COLO668 (cell line): ENCODE measurements around the gene ZPBP.

Experiments used
- DNase-seq: peaks from one replicate; lab custom pipeline; 2025; ENCODE audit not compliant: unreplicated experiment; lab: John Stamatoyannopoulos, UW

The ZPBP gene, protein sequence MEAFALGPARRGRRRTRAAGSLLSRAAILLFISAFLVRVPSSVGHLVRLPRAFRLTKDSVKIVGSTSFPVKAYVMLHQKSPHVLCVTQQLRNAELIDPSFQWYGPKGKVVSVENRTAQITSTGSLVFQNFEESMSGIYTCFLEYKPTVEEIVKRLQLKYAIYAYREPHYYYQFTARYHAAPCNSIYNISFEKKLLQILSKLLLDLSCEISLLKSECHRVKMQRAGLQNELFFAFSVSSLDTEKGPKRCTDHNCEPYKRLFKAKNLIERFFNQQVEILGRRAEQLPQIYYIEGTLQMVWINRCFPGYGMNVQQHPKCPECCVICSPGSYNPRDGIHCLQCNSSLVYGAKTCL

GRCh38 chr7:50092579-50093491 lies at the start of gene ZPBP:
Gene ZPBP (minus strand): TSS chr7:50093246. CDS start chr7:50093194, 52 bp downstream.
- peak; percentile 26 for DNase-seq

- no peak for DNase-seq
Observed at GRCh38 chr7:50142425-50143017, 49.5 kb upstream of the ZPBP start.

DNA sequence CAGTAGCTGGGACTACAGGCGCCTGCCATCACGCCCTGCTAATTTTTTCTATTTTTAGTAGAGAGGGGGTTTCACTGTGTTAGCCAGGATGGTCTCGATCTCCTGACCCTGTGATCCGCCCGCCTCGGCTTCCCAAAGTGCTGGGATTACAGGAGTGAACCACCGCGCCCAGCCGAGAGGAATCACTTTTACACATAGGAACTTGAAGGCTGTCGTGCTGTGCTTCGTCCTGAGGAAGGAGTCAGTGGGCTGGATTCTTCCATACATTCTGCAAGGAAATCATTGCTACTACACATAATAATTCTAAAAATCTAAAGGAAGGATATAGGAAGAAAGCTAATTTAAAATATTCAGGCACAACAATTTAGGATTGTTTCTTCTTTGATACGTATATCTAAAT lies 48.8 kb upstream of the ZPBP start:
- no peak for DNase-seq

DNA sequence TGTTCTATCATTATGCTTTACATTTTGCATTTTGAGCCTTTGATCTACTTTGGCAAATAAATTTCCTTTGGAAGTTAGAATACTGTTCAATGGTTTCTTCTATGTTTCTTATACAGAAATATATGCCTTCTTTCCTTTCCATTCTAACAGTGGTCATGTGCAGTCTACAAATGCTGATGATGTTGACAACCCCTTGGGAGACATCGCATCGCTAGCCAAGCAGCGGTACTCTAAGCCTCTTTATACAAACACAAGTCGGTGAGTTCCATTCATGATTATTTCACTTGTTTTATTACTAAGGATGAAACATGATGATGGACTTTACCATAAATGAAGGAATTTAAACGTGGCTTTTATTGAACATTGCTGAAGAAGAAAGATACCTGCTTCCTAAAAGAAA lies 48.1 kb upstream of the ZPBP start:
- no peak for DNase-seq

DNA sequence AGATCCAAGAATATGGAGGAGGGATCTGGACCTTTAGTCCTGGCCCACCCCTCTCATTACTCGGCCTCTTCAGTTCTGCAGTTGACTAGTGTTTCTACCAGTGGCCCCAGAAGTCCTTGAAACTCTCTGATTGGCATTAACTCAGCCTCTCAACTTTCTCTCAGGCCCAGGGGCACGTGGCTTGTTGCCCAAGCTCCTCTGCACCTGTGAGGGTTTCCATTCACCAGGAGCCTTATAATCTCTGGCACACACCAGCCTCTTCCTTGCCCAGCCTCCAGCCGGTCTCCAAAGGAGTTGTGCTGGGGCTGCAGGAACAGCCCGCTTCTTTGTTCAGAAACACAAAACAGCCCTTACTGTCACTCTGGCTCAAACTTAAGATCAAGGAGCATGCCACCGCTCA lies 47.6 kb upstream of the ZPBP start:
- DNase-seq, result no peak

- no peak for DNase-seq
Observed at GRCh38 chr7:50138101-50138500, 45.1 kb upstream of the ZPBP start.

DNA sequence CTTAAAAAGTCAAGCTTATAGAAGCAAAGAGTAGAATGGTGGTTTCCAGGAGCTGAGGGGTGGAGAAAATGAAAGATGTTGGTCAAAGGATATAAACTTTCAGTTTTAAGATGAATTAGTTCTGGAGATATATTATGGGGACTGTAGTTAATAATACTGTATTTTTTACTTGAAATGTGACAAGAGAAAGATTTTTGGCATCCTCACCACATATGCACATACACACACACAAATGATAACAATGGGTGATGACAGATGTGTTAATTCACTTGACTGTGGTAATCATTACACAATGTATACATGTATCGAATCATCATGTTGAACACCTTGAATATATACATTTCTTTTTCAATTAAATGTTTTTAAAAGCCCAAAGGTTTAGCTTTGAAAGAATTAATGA lies 32.7 kb upstream of the ZPBP start:
- no peak for DNase-seq

GRCh38 chr7:50121286-50121685 lies 28.2 kb upstream of the ZPBP start:
- no peak for DNase-seq

DNA sequence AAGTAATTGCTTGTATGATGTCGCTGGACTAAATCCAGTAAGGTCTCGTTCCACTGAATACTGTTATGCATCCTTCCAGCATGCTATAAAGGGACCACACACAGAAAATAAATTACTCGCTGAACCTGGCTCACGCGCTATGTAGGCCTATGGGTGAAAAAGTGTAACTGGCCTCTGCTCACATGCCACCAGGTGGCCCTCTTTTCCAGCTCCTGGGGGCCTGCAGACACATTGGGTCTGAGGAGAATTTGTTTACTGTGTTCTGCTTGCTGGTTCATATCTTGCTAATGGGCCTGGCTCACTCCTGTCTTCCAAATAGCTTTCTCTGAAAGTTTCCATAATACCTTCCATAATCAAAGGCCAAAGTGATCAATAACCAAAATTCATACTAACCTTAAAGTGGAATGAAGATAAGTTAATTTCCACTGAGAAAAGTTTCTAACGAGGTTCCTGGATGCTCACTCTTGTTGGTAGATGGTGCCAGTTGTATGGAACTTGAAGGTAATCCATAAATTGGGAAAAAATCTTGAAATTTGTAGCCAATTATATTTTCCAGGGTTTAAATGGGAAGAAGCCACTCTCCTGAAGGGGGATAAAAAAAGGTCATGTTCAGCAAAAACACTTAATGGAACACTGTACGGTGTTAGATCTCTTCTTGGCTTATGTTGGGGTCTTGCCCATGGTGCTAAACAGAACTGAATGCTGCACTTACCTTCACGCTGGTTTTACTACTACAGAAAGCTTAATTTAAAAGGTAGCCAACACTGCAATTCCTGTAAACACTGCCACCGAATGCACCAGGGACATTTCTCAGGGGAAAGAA lies 27.0 kb upstream of the ZPBP start:
- DNase-seq, result no peak

- DNase-seq, result no peak
Observed at GRCh38 chr7:50112250-50112649, 19.2 kb upstream of the ZPBP start.

GRCh38 chr7:50101873-50102272 lies 8.8 kb upstream of the ZPBP start:
- DNase-seq, result no peak

GRCh38 chr7:50095634-50096033 lies 2.6 kb upstream of the ZPBP start:
- DNase-seq, result no peak

DNA sequence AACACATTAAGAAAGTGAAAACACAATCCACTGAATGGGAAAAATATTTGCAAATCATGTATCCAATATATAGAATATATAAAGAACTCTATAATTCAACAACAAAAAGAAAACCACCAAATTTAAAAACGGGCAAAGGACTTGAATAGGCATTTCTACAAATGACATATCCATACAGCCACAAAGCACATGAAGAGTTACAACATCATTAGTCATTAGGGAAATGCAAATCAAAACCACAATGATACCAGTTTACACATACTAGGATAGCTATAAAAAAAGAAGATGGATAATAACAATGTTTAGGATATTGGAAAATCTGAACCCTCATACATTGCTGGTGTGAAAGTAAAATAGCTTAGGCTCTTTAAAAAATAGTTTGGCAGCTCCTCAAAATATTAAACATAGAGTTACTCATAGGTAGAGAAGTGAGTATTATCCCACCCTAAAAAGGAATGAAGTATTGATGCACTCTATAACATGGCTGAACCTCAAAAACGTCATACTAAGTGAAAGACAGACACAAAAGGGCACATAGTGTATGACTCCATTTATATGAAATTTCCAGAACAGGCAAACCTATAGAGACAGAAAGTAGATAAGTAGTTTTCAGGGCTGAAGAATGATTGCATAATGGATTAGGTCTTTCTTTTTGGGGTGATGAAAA lies 4.5 kb downstream of the ZPBP start:
- no peak for DNase-seq

DNA sequence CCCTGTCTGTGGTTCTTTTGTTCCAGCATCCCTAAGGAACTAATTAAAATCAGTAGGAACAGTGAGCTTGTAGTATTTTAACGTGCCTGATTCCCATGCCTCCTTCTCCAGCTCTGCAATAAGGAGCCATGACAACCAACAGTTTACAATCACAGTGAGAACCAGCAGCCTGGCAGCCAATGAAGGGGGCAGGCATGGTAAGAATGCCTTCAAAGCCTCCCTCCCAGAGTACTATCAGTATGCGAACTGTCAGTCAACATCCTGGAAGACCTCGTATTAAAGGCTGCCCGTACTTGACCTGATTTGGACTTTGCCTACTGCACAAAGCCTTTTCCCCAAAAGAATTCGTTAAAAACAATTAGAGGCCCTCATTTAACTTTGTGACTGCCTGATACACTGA lies 7.7 kb downstream of the ZPBP start:
- no peak for DNase-seq

DNA sequence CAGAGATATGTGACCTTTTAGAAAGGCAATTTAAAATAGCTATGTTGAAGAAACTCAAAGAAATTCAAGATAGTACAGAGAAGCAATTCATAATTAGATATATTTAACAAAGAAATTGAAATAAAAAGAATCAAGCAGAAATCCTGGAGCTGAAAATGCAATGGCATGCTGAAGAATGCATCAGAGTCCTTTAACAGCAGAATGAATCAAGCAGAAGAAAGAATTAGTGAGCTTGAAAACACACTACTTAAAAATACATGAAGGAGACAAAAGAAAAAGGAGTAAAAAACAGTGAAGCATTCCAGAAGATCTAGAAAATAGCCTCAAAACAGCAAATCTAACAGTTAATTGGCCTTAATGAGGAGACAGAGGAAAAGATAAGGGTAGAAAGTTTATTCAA lies 20.0 kb downstream of the ZPBP start:
- DNase-seq, result no peak

DNA sequence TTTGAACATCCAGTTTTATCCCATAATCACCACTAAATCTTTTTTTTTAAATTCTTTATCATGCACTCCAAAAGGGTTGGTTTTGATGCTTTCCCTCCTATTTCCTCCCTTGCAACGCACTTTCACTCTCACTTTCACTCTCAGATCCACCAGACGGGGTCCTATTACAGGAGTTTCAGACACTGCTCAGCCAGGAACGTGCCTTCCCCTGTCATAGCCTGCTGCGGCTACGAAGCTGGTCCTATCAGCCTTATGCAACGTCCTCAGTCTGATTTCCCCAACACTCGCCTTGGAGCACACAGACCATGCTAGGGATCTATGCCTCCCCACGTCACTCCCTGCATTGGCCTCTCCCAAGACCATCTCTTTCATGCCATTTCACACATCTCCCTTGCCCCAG lies 23.4 kb downstream of the ZPBP start:
- no peak for DNase-seq

DNA sequence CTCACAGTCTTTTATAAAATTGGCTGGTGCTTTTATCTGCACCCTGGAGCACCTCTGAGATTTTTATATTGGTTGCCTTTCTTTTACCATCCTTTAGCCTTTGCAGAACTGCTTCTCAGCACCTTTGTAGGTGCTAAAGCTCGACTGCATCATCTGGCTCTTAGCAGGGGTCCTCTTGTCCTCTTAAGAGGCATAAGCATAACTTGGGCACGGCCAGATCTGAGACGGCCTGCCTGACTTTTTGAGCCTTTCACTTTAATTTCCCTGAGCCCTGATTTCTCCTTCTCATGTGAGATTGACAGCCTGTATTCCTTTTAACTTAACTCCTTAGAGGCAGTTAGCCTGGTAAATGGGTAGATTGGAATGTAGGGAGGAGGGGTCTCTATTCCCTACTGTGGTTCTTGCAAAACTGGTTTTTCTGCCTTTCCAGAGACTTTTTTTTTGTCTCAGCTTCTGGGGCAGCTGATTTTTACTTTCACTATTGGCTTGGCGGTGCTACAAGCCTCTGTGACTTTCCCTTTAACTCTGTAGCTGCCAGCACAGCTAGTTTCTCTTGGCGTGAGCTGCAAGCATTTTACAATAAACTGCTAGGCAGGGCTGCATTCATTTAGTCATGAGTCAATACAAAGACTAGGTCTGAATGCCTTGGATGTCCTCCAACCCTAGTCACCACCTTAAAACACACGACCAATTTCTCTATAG lies 24.0 kb downstream of the ZPBP start:
- DNase-seq, result no peak

DNA sequence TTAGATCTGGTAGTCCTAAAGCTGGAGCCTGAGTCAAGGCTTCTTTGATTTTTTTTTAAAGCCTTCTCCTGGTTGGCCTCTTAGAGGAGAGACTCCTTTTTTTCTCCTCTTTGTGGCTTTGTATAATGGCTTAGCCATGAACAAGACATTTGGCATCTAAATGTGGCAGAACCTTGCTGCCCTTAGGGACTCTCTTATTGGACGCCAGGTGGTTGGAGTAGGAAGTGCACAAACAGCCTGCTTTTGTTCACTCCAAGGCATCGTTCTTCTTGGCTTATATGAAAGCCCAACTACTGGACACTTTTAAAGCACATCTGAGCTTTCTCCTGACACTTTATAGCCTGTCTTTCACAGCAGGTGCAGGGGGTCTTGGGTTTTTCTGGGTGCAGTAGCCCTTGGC lies 25.0 kb downstream of the ZPBP start:
- DNase-seq, result no peak

DNA sequence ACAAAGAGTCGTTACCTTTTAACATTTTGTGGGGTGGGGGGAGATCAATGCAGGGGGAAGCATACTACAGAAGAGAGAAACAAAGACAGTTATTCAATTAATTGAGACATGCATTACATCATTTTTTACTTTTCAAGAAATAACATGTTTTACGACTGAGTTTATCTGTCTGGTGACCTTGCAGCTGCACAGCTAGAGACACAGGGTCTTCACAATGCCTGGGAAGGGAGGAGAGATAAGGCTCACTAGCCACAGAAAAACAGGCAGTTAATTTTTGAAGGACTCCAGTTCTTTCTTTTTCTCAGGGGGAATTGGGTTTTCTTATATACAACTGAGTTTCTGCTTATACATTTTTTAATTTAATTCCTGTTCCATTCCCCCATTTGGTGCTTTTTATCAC lies 30.1 kb downstream of the ZPBP start:
- DNase-seq, result no peak

GRCh38 chr7:50056131-50056530 lies 36.9 kb downstream of the ZPBP start:
- no peak for DNase-seq
